ENCODE data around the gene IRX2.

The IRX2 gene

GRCh38 chr5:2699231-2699630 is 52.2 kb downstream of the IRX2 start:
- in situ Hi-C loops (cut with MboI; ENCODE audit: low sequenced_read_pairs) = no loop called here

GRCh38 chr5:2698581-2698980 is 52.9 kb downstream of the IRX2 start:
- in situ Hi-C loops (cut with MboI; ENCODE audit: low sequenced_read_pairs) = no loop called here

GRCh38 chr5:2697446-2698200 is 53.9 kb downstream of the IRX2 start:
- in situ Hi-C loops (cut with MboI; ENCODE audit: low sequenced_read_pairs) = no loop called here

GRCh38 chr5:2697041-2697440 is 54.4 kb downstream of the IRX2 start:
- in situ Hi-C loops (cut with MboI; ENCODE audit: low sequenced_read_pairs) = no loop called here

All from HL-60/S4 treated with retinoic acid at 250 ng/mL for 4 days and 3 days (cell line).